H1 (cell line): ENCODE data around the gene OR10A2. TPM values are rescaled to one million over a fixed set of nuclear protein-coding genes. Genes with fewer than 3 reads are reported as not detected.

Experiments used
- CTCF ChIA-PET: fragments of 300-600 bp; sonication (Branson Sonifier 250); formaldehyde crosslinking; loops from one replicate; lab custom pipeline; 2021; ENCODE audit not compliant: partially characterized antibody; lab: Charles Lee
- POLR2A ChIA-PET: fragments of 300-600 bp; sonication (Branson Sonifier 250); formaldehyde crosslinking; loops from one replicate; lab custom pipeline; 2021; ENCODE audit warnings: inconsistent platforms; ENCODE audit not compliant: partially characterized antibody; lab: Charles Lee
- DNase-seq, 2 experiments: peaks; one replicate each; pipeline versions ENCODE4 v3.0.0 to v3.0.0-alpha.2; 2010 to 2022; ENCODE audit warnings: low spot score in 2 of 2, low read depth in 1 of 2, mixed read lengths in 1 of 2
- FAIRE-seq: peaks from 2 replicates; lab custom pipeline; 2011; peaks lifted over from hg19 to GRCh38; lab: Jason Lieb, UNC
- H2AFZ ChIP-seq: 2 replicates; pipeline ENCODE4 v1.8.1; 2012; ENCODE audit warnings: low read length, inconsistent platforms
- H2AK5ac ChIP-seq: 2 replicates; pipeline ENCODE4 v1.6.1; 2013; ENCODE audit warnings: low read depth, low read length
- H2BK120ac ChIP-seq: replicated peaks from 2 replicates; pipeline ENCODE3; 2013; ENCODE audit warnings: low read depth, low read length, inconsistent platforms
- H2BK12ac ChIP-seq: 2 replicates; pipeline ENCODE4 v1.6.1; 2013; ENCODE audit warnings: low read depth, low read length
- H2BK15ac ChIP-seq: 2 replicates; pipeline ENCODE4 v1.6.1; 2013; ENCODE audit warnings: low read length
- H2BK20ac ChIP-seq: 2 replicates; pipeline ENCODE4 v1.6.1; 2013; ENCODE audit warnings: low read length
- H2BK5ac ChIP-seq: 2 replicates; pipeline ENCODE4 v1.6.1; 2013; ENCODE audit warnings: low read depth, low read length
- H3K14ac ChIP-seq: 2 replicates; pipeline ENCODE4 v1.6.1; 2013; ENCODE audit warnings: inconsistent platforms; ENCODE audit not compliant: insufficient read length
- H3K18ac ChIP-seq: 2 replicates; pipeline ENCODE4 v1.6.1; 2013; ENCODE audit warnings: low read length; ENCODE audit errors: extremely low read depth
- H3K23ac ChIP-seq: 2 replicates; pipeline ENCODE4 v1.6.1; 2013; ENCODE audit warnings: inconsistent platforms; ENCODE audit not compliant: insufficient read length
- H3K23me2 ChIP-seq: 2 replicates; pipeline ENCODE4 v1.6.1; 2013; ENCODE audit warnings: low read depth, low read length
- H3K27ac ChIP-seq: 2 replicates; pipeline ENCODE4 v1.6.1; 2011; ENCODE audit warnings: low read depth, low read length, inconsistent platforms
- H3K27me3 ChIP-seq, 4 experiments: replicated peaks in 1 of 4; 1 replicate in 1 of 4; 2 replicates in 3 of 4; pipeline versions ENCODE4 v1.6.1 to v1.8.1; 2011 to 2013; ENCODE audit warnings: low read length in 3 of 4, mild to moderate bottlenecking in 3 of 4, inconsistent platforms in 2 of 4, mixed read lengths in 2 of 4, moderate library complexity in 1 of 4; ENCODE audit not compliant: control insufficient read depth in 3 of 4, insufficient read depth in 3 of 4; ENCODE audit errors: extremely low read depth in 1 of 4
- H3K36me3 ChIP-seq, 4 experiments: 2 replicates each; pipeline versions ENCODE4 v1.6.1 to v1.8.1; 2011 to 2013; ENCODE audit warnings: mild to moderate bottlenecking in 4 of 4, low read length in 3 of 4, moderate library complexity in 2 of 4, control low read depth in 1 of 4, inconsistent platforms in 1 of 4; ENCODE audit not compliant: insufficient read depth in 4 of 4, control insufficient read depth in 2 of 4
- H3K4ac ChIP-seq: replicated peaks from 2 replicates; pipeline ENCODE3; 2013; ENCODE audit warnings: low read length, low read depth, mixed read lengths, inconsistent platforms; ENCODE audit not compliant: insufficient read length
- H3K4me1 ChIP-seq, 4 experiments: replicated peaks in 1 of 4; 1 replicate in 1 of 4; 2 replicates in 3 of 4; pipeline versions ENCODE4 v1.6.1 to v1.8.1; 2011 to 2013; ENCODE audit warnings: low read length in 3 of 4, inconsistent platforms in 2 of 4, mixed read lengths in 1 of 4; ENCODE audit not compliant: insufficient read depth in 4 of 4, control insufficient read depth in 3 of 4
- H3K4me2 ChIP-seq, 2 experiments: 2 replicates each; pipeline versions ENCODE4 v1.6.1 to v1.8.1; 2011 to 2013; ENCODE audit warnings: low read depth in 2 of 2, low read length in 2 of 2, control low read depth in 1 of 2, inconsistent platforms in 1 of 2, mild to moderate bottlenecking in 1 of 2; ENCODE audit not compliant: insufficient read depth in 1 of 2
- H3K4me3 ChIP-seq, 4 experiments: fragments of 200-600, 300-600 bp in 1 of 4; sonication (generic), shearing (Covaris generic), sonication (Bioruptor Twin) in 1 of 4; 2 replicates each; pipeline versions ENCODE4 v1.5.1 to v1.8.1; 2011 to 2016; ENCODE audit warnings: low read length in 4 of 4, low read depth in 3 of 4, control low read depth in 2 of 4, inconsistent platforms in 2 of 4, mild to moderate bottlenecking in 2 of 4, mixed read lengths in 1 of 4, moderate library complexity in 1 of 4; ENCODE audit not compliant: insufficient read depth in 2 of 4; ENCODE audit errors: extremely low read depth in 1 of 4
- H3K56ac ChIP-seq: replicated peaks from 2 replicates; pipeline ENCODE3; 2013; ENCODE audit warnings: low read depth, mild to moderate bottlenecking, mixed read lengths, low read length, inconsistent platforms; ENCODE audit not compliant: insufficient read length
- H3K79me1 ChIP-seq: 2 replicates; pipeline ENCODE4 v1.6.1; 2013; ENCODE audit warnings: low read depth, low read length, control low read depth
- H3K79me2 ChIP-seq, 2 experiments: 2 replicates each; pipeline versions ENCODE4 v1.6.1 to v1.8.1; 2012 to 2013; ENCODE audit warnings: low read length in 2 of 2, mild to moderate bottlenecking in 2 of 2, inconsistent platforms in 1 of 2; ENCODE audit not compliant: insufficient read depth in 2 of 2, control insufficient read depth in 1 of 2
- H3K9ac ChIP-seq, 4 experiments: replicated peaks in 1 of 4; 1 replicate in 1 of 4; 2 replicates in 3 of 4; pipeline versions ENCODE4 v1.6.1 to v1.8.1; 2011 to 2013; ENCODE audit warnings: low read depth in 3 of 4, low read length in 3 of 4, control low read depth in 2 of 4, mild to moderate bottlenecking in 2 of 4, moderate library complexity in 2 of 4, inconsistent platforms in 1 of 4; ENCODE audit errors: extremely low read depth in 1 of 4
- H3K9me3 ChIP-seq, 2 experiments: 2 replicates each; pipeline versions ENCODE4 v1.6.1 to v1.8.1; 2012 to 2013; ENCODE audit warnings: mild to moderate bottlenecking in 2 of 2, moderate library complexity in 2 of 2, control low read depth in 1 of 2, inconsistent platforms in 1 of 2, low read depth in 1 of 2, low read length in 1 of 2, mixed read lengths in 1 of 2; ENCODE audit not compliant: insufficient read depth in 2 of 2
- H4K20me1 ChIP-seq, 2 experiments: replicated peaks in 1 of 2; 2 replicates each; pipeline versions ENCODE3 to v1.8.1; 2011 to 2013; ENCODE audit warnings: inconsistent platforms in 2 of 2, low read length in 2 of 2, mild to moderate bottlenecking in 1 of 2; ENCODE audit not compliant: insufficient read depth in 2 of 2, control insufficient read depth in 1 of 2
- H4K5ac ChIP-seq: 2 replicates; pipeline ENCODE4 v1.6.1; 2013; ENCODE audit warnings: low read length, low read depth, mixed read lengths, inconsistent platforms; ENCODE audit not compliant: insufficient read length
- H4K8ac ChIP-seq: 2 replicates; pipeline ENCODE4 v1.8.0; 2013; ENCODE audit warnings: mild to moderate bottlenecking, moderate library complexity, low read length, inconsistent platforms; ENCODE audit not compliant: insufficient read depth; ENCODE audit errors: extremely low read depth
- H4K91ac ChIP-seq: replicated peaks from 2 replicates; pipeline ENCODE3; 2013; ENCODE audit warnings: low read length, mixed read lengths, inconsistent platforms; ENCODE audit not compliant: insufficient read length
- BCL11A ChIP-seq, 2 experiments: IDR thresholded peaks; one replicate each; pipeline ENCODE4 v1.6.1; 2011; ENCODE audit warnings: low read depth in 2 of 2, low read length in 2 of 2, mild to moderate bottlenecking in 2 of 2
- RNF2 ChIP-seq: fragments of 200-900, 300-1000 bp; sonication (generic); IDR thresholded peaks from 2 replicates; pipeline ENCODE4 v1.7.1; 2016; ENCODE audit warnings: borderline replicate concordance, low read depth, mild to moderate bottlenecking, antibody characterized with exemption, low read length; ENCODE audit not compliant: poor library complexity, severe bottlenecking; ENCODE audit errors: missing control alignments
- WGBS, 2 experiments: shearing (Covaris generic) in 1 of 2; methylation state at CpG; one replicate each; pipeline versions ENCODE4 v1.1.6 to v1.1.7; 2013 to 2015; ENCODE audit warnings: low lambda C conversion rate in 2 of 2, mixed read lengths in 2 of 2, inconsistent platforms in 1 of 2, low coverage in 1 of 2, missing lambda C conversion rate in 1 of 2; ENCODE audit not compliant: insufficient replicate concordance in 2 of 2, insufficient coverage in 1 of 2, insufficient read length in 1 of 2; ENCODE audit errors: extremely low coverage in 1 of 2, missing lambda C conversion rate in 1 of 2; 5-methylcytosine and 5-hydroxymethylcytosine counted together
- polyA plus RNA-seq, 7 experiments: library from polyadenylated mRNA; depleted of rRNA in 3 of 7; stranded (reverse) in 5 of 7; unstranded in 2 of 7; fragments of >200 nt in 5 of 7; fragments of 200-250 nt in 2 of 7; gene quantifications; 1 replicate in 5 of 7; 2 replicates in 1 of 7; 4 replicates in 1 of 7; pipeline versions ENCODE4 v1.2.1 to v1.2.3, GENCODE V29; 2011 to 2013; ENCODE audit warnings: missing spikeins in 2 of 7, mixed read lengths in 2 of 7
- total RNA-seq: library from RNA; stranded (reverse); fragmentation: NEBNext Ultra II Directional; extraction: Animal tissue kit (Norgen Biotek cat#: 25700); gene quantifications from 2 replicates; pipeline ENCODE4 v1.2.1, GENCODE V29; 2021
- TF ChIP-seq, protein P1 (sequence below): IDR thresholded peaks from 2 replicates; pipeline ENCODE4 v1.6.1; 2012; ENCODE audit warnings: inconsistent platforms

The OR10A2 gene
- total and polyA plus RNA-seq, 2 of the 8 experiments (the other 6 are each of a cell fraction or from before 2014, with no cell fraction given) = not detected

DNA sequence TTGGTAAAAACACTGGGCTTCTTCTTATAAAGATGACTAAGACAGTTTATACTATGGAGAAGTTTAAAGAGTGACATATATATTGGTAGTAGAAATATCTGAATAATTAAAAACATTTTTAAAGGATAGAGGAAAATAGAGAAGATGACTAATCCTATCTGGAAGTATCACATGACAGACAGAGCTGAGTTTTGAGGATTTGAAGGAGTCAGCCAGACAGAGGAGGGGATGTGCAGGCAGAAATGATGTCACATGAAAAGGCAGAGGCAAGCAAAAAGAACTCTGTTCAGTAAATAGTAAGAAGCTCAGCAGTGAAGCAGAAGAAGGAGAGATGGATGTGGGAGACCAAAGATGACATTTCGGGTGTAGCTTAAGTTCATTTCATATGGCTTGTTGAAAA lies 1.6 kb downstream of the OR10A2 start:
- ChIA-PET POLR2A (interaction anchor here (1.1 kb wide), 1 partner anchor 10 kb away, joined by 4 read pairs; no protein-coding TSS in a partner anchor), CTCF (interaction anchor here (0.6 to 1.7 kb wide), 4 partner anchors 11 to 1190 kb away, joined by 3 to 5 read pairs (median 4); partner anchors contain the start of genes OR10A4 and OR2AG2)
- no peak overlapping the region for H3K14ac ChIP-seq
- WGBS, 2 experiments = 81% methylated on average over 1 of the region's 1 CpG; no CpG with 5 or more reads in 1 of the 2 experiments
- H4K91ac ChIP-seq = no peak overlapping the region
- H4K8ac ChIP-seq = no peak overlapping the region
- H2AK5ac ChIP-seq = no peak overlapping the region
- H3K4me3 ChIP-seq = no peak overlapping the region
- no peak overlapping the region for H2BK5ac ChIP-seq
- no peak overlapping the region for H3K23ac ChIP-seq
- H2BK20ac ChIP-seq = no peak overlapping the region
- H3K9ac ChIP-seq = no peak overlapping the region
- H2BK120ac ChIP-seq = no peak overlapping the region
- no peak overlapping the region for H2BK15ac ChIP-seq
- H3K4me1 ChIP-seq = no peaks in the 10 kb centered on the region
- H3K79me1 ChIP-seq = no peaks in the 10 kb centered on the region
- no peaks in the 10 kb centered on the region for H3K23me2 ChIP-seq
- FAIRE-seq (no peak), DNase-seq (no peak)
- H3K4me2 ChIP-seq = no peak overlapping the region
- no peaks in the 10 kb centered on the region for H3K9me3 ChIP-seq
- no peaks in the 10 kb centered on the region for H3K79me2 ChIP-seq
- no peak overlapping the region for H4K5ac ChIP-seq
- no peaks in the 10 kb centered on the region for H4K20me1 ChIP-seq
- no peaks in the 10 kb centered on the region for H3K36me3 ChIP-seq
- no peak overlapping the region for H2AFZ ChIP-seq
- no peak overlapping the region for H3K18ac ChIP-seq
- no peak overlapping the region for H3K56ac ChIP-seq
- no peak overlapping the region for H3K27ac ChIP-seq
- no peak overlapping the region for H2BK12ac ChIP-seq
- no peaks in the 10 kb centered on the region for H3K27me3 ChIP-seq
- no peak overlapping the region for H3K4ac ChIP-seq
- no peak for TF ChIP-seq RNF2
- TF ChIP-seq, protein P1, sequence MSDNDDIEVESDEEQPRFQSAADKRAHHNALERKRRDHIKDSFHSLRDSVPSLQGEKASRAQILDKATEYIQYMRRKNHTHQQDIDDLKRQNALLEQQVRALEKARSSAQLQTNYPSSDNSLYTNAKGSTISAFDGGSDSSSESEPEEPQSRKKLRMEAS = no peak
- no peak for TF ChIP-seq BCL11A (IDR thresholded peaks at IDR 0.05; ENCODE audit: low read depth in 2 of 2, low read length in 2 of 2)
